HL-60/S4 (cell line): ENCODE measurements around the gene GUCD1.

Experiments used
- in situ Hi-C: fragments of 300-500 bp; cut with MboI; formaldehyde crosslinking; loops from 2 replicates; pipeline ENCODE4 v1.14.3; 2022; ENCODE audit warnings: low sequenced_read_pairs

GUCD1 gene

DNA sequence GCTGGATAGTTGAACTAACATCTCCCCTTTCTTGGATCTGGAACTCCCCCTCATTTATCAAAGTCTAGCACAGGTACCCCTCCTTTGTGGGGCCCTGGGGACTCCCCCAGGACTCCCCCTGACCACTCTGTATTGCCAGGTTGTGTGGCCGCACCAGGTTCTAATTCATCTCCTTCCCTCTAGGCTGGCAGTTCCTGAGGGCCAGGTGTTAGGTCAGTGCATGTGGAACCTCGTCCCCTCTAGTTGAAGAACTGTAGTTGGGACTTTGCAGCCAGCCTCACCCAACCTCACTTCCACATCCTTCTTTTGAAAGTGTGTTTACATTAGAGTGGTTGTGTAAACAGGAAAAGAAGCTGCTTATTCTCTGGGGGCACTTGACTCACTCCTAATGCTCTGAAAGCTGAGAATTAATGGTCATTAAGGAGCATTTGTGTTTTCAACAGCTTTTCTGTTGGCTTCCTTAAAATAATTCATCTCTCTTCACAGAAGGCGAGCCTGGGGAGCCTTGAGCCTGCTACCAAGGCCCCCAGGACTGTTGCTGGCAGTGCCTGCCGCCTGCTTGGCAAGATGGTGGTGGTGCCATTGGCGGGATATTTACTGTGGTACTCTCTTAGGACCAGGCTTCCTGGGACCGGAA is 48.0 kb downstream of the GUCD1 start:
- in situ Hi-C loops: loop anchor here (10.0 kb wide), 1 partner anchor 72 kb away; no protein-coding TSS in a partner anchor

DNA sequence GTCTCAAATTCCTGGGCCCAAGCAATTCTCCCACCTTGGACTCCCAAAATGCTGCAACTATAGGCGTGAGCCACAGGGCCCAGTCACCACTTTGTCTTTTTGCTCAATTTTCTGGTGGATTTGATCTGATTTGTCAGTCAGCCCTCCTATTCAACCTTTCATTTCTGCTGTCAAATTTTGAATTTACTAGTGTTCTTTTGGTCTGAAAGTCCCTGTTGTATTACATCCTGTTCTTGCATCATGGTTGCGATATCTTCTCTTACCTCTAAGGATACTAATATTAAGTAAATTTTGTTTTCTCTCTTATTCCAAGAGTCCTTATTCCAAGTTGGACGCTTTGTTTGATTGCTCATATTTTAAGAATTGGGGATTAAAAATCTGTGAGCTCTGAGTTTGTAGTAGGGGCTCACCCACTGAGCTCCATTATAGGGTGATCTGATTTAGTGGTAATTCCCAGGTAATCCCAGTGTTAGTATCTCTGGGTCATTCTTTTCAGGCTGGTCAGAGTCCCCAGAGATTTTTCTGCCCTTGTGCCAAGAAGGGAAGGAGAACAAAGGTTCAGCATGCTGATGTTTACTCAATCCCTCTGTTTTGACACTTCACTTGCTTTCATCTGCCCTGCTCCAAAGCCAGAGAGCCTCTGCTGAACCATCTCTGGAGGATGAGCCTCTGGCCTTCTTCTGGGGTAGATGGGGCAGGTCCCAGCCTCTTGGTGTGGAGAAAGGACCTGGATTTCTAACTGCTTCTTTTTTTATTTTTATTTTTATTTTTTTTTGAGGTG is 49.8 kb downstream of the GUCD1 start:
- in situ Hi-C loops: loop anchor here (10.0 kb wide), 1 partner anchor 70 kb away; no protein-coding TSS in a partner anchor

DNA sequence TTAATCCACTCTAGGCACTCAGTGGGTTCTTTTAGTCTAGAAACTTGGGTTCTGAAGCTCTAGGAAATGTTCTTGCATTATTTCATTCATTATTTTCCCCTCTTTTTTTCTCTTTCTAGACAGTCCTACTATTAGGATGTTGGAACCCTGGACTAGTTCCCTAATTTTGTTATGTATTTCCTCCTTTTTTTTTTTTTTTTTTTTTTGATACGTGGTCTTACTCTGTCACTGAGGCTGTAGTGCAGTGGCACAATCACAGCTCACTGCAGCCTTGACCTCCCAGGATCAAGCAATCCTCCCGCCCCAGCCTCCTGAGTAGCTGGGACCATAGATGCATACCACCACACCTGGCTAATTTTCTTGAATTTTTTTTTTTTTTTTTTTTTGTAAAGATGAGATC is 50.4 kb downstream of the GUCD1 start:
- in situ Hi-C loops: loop anchor here (10.0 kb wide), 1 partner anchor 70 kb away; no protein-coding TSS in a partner anchor

DNA sequence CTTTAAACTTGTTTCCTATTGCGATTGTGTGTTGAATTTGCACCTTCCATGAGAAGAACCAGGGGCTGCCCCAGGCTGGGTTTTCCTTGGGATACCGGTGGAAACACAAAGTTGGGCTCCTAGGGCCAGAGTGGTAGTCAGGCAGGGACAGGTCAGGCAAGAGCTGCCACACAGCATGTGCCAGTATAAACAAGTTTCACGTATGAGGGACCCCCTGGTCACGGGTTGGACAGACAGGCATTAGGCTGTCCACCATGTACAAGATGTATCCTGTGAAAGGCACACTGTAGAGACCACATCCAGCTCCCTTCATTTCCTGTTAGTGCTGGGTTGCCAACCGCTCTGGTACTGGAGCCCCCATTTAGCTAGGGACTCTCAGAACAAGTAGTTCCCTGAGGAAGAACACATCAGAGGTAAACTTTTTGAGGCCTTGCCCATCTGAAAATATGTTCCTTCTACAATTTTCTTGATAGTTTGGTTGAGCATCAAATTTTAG is 51.0 kb downstream of the GUCD1 start:
- in situ Hi-C loops: loop anchor here (10.0 kb wide), 1 partner anchor 69 kb away; no protein-coding TSS in a partner anchor

DNA sequence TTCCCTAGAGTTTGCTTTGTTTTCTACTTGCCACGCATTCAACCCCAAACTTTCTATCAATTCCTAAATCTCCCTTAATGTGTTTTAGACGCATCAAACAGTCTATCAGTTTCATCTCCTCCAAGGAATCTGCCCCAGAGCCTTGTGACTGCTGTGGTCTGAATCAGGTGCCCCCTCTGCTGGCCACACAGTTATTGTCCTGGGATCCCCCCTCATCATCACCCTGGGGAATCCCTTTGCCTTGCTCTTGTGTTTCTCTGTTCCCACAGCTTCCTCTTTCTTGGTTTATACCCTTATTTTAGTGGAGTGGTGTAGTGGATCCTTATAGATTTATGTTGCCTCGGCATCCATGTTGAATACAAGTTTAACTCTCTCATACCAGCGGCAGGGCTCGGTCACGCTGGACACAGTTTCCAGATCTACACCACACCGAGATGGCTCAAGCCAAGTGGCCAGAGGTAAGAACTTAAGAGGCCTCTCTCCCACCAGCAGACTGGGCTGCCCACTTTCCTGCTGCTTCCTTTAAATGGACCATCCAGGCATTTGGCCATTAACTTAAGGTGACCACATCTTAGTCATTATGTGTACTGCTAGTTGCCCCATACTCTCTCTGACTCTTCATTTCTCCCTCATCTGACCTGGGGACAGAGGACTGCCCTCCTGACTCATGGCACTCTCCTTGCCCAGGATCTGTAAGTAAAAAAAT is 51.6 kb downstream of the GUCD1 start:
- in situ Hi-C loops: loop anchor here (10.0 kb wide), 1 partner anchor 68 kb away; no protein-coding TSS in a partner anchor

DNA sequence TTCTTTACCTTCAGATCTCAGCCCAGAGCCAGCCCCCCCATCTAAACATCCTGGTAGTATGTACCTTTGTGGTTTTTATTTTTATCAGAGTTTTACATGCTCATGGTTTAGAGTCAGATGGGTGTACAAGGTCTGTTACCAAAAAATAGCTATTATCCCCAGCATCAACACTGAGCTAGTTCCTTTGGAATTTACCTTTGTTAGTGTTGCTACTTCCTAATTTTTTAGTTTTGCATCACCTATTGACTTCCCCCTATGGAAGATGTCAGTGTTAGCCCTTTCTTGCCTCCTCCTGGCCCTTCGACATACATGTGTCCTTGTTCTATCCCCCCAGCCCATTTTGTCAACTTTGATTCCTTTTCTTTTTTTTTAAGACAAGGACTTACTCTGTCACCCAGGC is 52.4 kb downstream of the GUCD1 start:
- in situ Hi-C loops: loop anchor here (10.0 kb wide), 1 partner anchor 68 kb away; no protein-coding TSS in a partner anchor

DNA sequence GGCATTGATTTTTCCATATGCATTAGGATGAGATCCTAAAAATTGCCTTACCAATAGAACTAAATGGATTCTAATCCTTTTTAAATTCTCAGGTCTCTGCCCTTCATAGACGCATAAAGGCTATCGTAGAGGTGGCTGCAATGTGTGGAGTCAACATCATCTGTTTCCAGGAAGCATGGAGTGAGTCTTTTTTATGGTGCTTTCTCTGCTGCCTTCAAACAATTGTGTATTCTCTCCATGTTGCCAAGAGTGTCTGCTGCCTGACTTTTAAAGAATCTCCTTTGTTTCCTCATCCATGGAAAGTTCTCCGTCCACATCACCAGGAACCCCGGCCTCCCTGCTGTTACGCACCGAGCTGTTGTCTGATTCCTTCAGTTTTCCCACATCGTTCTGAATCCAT is 52.9 kb downstream of the GUCD1 start:
- in situ Hi-C loops: loop anchor here (10.0 kb wide), 1 partner anchor 67 kb away; no protein-coding TSS in a partner anchor

DNA sequence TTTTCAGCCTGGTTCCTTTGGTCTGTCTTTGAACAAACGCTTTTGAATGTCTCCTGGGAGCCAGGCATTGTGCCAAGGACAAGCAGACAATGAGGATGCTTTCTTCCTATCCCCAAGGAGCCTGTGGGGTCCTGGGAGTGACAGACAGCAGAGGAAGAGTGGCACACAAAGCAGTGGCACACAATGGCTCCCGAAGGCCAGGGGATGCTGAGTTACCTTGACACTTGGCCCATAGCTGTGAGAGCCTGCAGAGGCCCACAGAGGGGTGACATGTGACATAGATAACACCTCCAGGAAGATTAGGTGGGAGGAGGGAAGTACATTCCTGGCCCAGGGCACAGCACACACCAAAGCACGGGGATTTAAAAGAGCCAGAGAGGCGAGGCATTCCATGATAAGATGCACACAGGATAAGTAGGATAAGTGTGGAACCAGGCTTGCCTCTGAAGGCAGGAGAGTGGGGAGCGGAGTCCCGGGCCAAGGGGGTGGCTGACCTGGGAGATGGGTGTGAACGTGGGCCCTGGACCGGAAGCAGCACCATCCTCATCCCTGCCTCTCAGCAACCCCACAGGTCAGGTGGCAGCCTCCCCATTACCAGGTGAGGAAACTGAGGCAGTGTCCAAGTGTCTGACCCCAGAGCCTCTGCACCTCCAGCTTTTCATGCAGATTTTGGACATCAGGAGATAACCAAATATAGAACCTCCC is 53.5 kb downstream of the GUCD1 start:
- in situ Hi-C loops: loop anchor here (10.0 kb wide), 1 partner anchor 67 kb away; no protein-coding TSS in a partner anchor

DNA sequence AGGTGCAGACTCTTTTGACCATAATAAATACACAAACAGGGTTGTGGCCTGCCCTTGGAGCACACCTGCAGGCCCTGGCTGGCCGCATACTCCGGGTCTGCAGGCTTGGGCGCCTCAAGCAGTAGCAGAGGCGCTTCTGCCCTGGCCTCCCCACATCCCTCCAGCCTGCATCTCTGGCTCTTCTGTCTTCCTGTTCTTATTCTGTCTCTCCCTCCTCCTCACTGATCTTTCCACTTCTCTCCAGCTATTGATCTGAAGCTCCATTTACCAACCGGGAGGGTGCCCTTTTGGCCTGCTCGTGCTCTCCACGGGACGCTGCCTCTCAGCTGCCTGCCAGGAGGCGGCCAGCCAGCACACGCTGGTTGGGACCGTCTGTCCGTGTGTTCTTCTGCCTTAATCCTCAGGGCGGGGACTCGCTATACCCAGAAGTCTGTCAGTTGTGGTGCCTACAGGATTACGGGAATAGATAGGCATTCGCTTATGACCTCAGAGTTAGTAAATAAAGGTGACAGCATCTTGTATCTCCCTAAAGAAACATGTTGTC is 54.6 kb downstream of the GUCD1 start:
- in situ Hi-C loops: loop anchor here (10.0 kb wide), 1 partner anchor 66 kb away; no protein-coding TSS in a partner anchor

DNA sequence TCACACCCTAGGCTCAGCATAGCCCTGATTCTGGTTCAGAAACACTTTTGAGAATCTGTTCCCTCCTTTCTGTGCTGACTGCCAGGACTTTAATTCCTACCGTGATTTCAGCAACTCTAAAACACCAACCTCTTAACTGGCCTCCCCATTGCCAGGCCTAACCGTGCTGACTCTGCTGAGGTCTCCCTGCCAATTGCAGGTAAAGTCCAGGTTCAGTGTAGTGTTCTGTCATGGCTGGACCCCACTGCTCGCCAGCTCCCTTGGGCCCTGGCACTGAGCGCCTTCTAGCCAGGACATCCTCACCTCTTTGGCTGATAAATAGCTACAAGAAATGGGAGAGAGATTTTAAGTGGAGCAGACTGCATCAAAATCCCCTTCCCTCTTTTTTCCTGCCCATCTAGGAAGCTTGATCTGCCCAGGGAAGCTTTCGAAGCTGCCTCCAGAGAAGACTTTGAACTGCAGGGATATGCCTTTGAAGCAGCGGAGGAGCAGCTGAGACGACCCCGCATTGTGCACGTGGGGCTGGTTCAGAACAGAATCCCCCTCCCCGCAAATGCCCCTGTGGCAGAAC is 55.1 kb downstream of the GUCD1 start:
- in situ Hi-C loops: loop anchor here (10.0 kb wide), 1 partner anchor 65 kb away; no protein-coding TSS in a partner anchor

DNA sequence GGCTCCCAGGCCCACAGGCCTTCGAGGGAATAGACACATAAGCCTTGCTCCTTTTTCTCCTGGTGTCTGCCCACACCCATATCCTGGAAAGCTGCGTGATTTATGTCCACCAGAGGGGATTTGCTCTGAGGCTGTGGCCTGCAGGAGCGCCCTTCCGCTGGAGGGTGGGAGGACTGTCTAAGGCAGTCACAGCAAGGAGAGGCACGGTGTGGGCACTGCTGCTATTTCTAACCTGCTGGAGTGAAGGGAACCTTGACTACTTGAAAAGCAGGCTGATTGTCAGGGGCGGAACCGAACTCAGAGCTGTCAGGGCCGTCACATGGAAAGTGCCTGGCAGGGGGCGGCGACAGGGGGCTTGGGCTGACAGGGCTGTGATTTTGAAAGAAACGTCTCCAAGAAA is 56.1 kb downstream of the GUCD1 start:
- in situ Hi-C loops: no loop called here

DNA sequence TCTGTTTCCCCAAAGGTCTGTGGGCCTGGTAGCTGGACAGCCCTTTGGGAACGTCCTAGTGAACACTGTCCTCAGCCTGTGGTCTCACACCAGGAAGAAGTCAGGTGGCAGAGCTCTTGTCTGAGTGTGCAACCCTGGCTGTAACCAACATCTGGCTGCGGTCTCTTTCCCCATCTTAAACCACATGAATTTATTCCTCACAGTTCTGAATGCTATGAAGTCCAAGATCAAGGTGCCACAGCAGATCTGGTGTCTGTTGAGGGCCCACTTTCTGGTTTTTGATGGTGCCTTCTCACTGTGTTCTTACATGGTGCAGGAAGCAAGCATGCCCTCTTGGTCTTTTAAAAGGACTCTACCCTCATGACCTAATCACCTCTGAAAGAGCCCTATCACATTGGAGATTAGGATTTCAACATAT is 57.1 kb downstream of the GUCD1 start:
- in situ Hi-C loops: no loop called here

DNA sequence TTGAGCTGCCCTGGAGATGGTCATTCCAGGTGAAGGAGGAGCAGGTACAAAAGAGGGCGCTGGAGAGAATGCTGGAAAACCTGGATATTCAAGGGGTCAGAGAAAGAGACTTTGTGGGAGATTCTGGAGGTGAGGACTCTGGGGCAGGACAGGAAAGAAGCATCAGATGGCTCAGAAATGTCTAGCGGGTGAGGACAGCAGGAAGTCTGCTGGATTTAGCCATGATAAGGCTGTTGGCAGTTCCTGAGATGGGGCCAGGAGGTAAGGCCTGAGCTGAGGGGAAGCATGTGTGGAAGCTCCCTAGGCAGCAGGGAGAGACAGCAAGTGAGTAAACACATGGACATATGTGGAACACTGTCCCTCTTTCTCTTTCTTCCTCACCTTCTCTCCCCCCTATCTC is 58.3 kb downstream of the GUCD1 start:
- in situ Hi-C loops: no loop called here

DNA sequence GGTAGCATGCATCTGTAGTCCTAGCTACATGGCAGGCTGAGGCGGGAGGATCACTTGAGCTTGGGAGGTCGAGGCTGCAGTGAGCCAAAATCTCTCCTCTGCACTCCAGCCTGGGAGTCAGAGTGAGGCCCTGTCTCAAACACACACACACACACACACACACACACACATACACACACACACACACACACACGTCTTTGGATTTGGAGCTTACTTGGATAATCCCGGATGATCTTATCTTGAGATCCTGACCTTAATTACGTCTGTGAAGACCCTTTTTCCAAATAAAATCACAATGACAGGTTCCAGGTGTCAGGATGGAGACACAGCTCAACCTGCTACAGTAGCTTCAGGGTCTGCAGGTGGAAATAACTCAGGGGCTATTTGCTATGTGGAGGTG is 58.7 kb downstream of the GUCD1 start:
- in situ Hi-C loops: no loop called here

DNA sequence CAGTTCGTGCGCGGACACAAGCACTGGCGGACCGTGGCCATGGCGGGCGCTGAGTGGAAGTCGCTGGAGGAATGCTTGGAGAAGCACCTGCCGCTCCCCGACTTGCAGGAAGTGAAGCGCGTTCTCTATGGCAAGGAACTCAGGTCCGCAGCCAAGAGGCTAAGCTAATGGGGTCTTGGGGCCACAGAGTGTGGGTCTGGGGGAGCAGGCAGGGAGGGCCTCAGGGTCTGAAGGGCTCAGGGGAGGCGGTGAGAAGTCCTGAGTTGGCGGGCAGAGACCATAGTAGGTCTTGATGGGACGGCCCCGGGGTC is 59.6 kb downstream of the GUCD1 start:
- in situ Hi-C loops: no loop called here

DNA sequence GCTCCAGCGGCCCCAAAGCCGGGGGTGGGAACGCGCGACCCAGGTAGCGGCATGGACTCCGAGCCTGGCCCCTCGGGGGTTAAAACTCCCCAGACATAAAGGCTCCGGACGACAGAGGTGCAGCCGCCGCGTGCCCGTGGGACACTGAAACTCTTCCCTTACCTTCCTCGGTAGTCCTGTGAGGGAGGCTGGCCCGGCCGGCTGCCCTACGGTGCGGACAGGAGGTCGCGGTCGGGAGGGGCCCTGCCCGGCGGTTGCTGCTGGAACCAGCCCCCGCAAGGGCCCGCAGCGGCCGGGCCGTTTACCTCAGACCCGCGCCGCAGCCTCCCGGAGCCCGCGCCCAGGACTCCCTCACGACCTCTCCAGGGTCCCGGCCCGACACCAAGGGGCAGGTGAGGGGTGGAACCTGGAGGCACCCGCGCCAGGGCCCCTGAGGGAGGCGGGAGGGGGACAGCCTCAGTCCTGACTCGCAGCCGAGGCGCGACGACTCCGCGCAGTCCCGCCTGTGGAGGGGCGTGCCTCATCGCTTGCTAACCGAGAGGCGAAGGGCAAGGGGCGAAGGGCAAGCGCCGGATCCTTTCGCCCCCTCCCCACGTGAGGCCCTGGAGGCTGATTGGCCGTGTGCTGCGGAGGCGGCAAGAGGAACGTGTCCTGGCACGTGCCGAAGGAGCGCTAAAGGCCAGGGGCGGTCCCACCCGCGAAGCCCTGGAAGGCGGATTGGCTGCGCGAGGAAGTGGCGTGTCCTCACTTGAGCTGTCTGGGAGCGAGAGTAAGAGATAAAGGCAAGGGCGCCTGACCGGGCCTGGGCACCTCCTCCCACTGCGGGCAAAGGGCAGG is 60.2 kb downstream of the GUCD1 start, which contains the start of gene UPB1:
Gene UPB1, plus strand, starts transcription at position 805 of the 837 bp plus-strand sequence. CDS start 72 bp downstream, outside the sequence.
- in situ Hi-C loops: no loop called here

DNA sequence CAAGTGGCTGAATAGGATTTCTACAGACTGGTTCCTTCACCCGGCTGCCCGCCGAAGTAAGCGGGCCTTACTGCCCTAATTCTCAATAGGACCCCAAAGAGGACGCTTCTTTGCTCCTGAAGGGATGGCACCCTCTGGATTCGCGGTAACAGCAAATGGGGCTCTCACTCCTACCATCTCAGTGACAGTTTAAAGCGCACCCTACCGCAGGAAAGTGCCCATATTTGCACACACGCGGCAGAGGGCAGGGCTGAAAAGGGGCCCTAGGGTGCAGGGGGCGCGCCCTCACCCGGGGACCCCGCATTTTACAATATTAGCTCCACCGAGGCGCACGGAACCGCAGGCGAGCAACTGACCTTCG is 60.8 kb downstream of the GUCD1 start:
- in situ Hi-C loops: no loop called here

DNA sequence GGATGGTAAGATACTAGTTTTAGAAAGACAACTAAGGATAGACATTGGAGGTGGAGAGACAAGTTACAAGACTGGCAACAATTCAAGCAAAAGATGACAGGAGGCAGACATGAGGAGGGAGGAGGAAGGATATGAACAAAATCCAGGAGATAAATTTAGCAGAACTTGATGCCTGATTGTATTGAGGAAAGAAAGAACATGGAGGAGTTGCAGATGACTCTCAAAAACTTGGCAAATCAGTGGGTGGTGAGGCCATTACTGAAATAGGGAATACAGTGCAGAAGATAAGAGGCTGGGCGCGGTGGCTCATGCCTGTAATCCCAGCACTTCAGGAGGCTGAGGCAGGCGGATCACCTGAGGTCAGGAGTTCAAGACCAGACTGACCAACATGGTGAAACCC is 62.5 kb downstream of the GUCD1 start:
- in situ Hi-C loops: no loop called here
